Measurements from ENCODE around the gene ARID2.

Gene ARID2

GRCh38 chr12:45785315-45785714, 55.8 kb downstream of the ARID2 start:
- Histone ChIP-seq H3K4me1 (ENCODE audit: insufficient read depth, low read length, severe bottlenecking) (peaks cover 8% of the 10 kb centered on the region), H4K20me1 (ENCODE audit: insufficient read depth, low read length) (no peaks in the 10 kb centered on the region), H2AFZ (ENCODE audit: low read length) (no peak overlapping the region), H3K27ac (ENCODE audit: low read depth, low read length, poor library complexity, severe bottlenecking) (no peak overlapping the region), H3K9me3 (ENCODE audit: low read length) (no peaks in the 10 kb centered on the region), H3F3A (ENCODE audit: insufficient read depth, low read length) (no peaks in the 10 kb centered on the region; the same call in 1 of the 2 replicates), H3K4me2 (ENCODE audit: low read length) (no peak overlapping the region), H3K36me3 (ENCODE audit: insufficient read depth, low read length) (no peaks in the 10 kb centered on the region), H3K9ac (ENCODE audit: low read length) (no peak overlapping the region), H3K79me2 (ENCODE audit: insufficient read depth, low read length) (peaks cover 26% of the 10 kb centered on the region), H3K9me2 (ENCODE audit: low read depth, low read length) (no peaks in the 10 kb centered on the region), H3K4me3 (ENCODE audit: low read depth, low read length, poor library complexity, severe bottlenecking) (no peak overlapping the region), H3K27me3 (ENCODE audit: insufficient read depth, low read length) (no peaks in the 10 kb centered on the region)
- TF ChIP-seq CTCF (IDR thresholded peaks at IDR 0.05; ENCODE audit: low read length), result no peak
- TF ChIP-seq EZH2 (IDR thresholded peaks at IDR 0.05; ENCODE audit: borderline replicate concordance, low read length), result no peak

- no peak overlapping the region for H3K27ac ChIP-seq (ENCODE audit: low read depth, low read length, poor library complexity, severe bottlenecking)
- H3F3A ChIP-seq (ENCODE audit: insufficient read depth, low read length), result no peaks in the 10 kb centered on the region; the same call in 1 of the 2 replicates
- 0 out of 2 replicates have a peak, but pooled peaks cover 2% of the 10 kb centered on the region for H3K36me3 ChIP-seq (ENCODE audit: insufficient read depth, low read length)
- H4K20me1 ChIP-seq (ENCODE audit: insufficient read depth, low read length), result no peaks in the 10 kb centered on the region; the same call in 1 of the 2 replicates
- H3K4me1 ChIP-seq (ENCODE audit: insufficient read depth, low read length, severe bottlenecking), result peaks cover 8% of the 10 kb centered on the region
- H3K9me2 ChIP-seq (ENCODE audit: low read depth, low read length), result no peaks in the 10 kb centered on the region
- H3K4me2 ChIP-seq (ENCODE audit: low read length), result no peak overlapping the region
- H3K9ac ChIP-seq (ENCODE audit: low read length), result no peak overlapping the region
- TF ChIP-seq EZH2 (IDR thresholded peaks at IDR 0.05; ENCODE audit: borderline replicate concordance, low read length) (no peak), CTCF (IDR thresholded peaks at IDR 0.05; ENCODE audit: low read length) (no peak)
- H3K9me3 ChIP-seq (ENCODE audit: low read length), result no peaks in the 10 kb centered on the region
- no peak overlapping the region for H3K4me3 ChIP-seq (ENCODE audit: low read depth, low read length, poor library complexity, severe bottlenecking)
- H3K27me3 ChIP-seq (ENCODE audit: insufficient read depth, low read length), result no peaks in the 10 kb centered on the region
- no peak overlapping the region for H2AFZ ChIP-seq (ENCODE audit: low read length)
- peaks cover 47% of the 10 kb centered on the region for H3K79me2 ChIP-seq (ENCODE audit: insufficient read depth, low read length)
Observed at GRCh38 chr12:45789025-45789424, 59.5 kb downstream of the ARID2 start.

GRCh38 chr12:45794422-45794821, 64.9 kb downstream of the ARID2 start:
- Histone ChIP-seq H3K9ac (ENCODE audit: low read length) (no peak overlapping the region), H3K4me3 (ENCODE audit: low read depth, low read length, poor library complexity, severe bottlenecking) (no peak overlapping the region), H2AFZ (ENCODE audit: low read length) (no peak overlapping the region), H3K4me1 (ENCODE audit: insufficient read depth, low read length, severe bottlenecking) (no peaks in the 10 kb centered on the region), H3K4me2 (ENCODE audit: low read length) (no peak overlapping the region), H3K9me3 (ENCODE audit: low read length) (no peaks in the 10 kb centered on the region), H3K27me3 (ENCODE audit: insufficient read depth, low read length) (no peaks in the 10 kb centered on the region), H3K79me2 (ENCODE audit: insufficient read depth, low read length) (peaks cover 34% of the 10 kb centered on the region), H3K36me3 (ENCODE audit: insufficient read depth, low read length) (peaks cover 8% of the 10 kb centered on the region), H3F3A (ENCODE audit: insufficient read depth, low read length) (no peaks in the 10 kb centered on the region; the same call in 1 of the 2 replicates), H3K9me2 (ENCODE audit: low read depth, low read length) (no peaks in the 10 kb centered on the region), H3K27ac (ENCODE audit: low read depth, low read length, poor library complexity, severe bottlenecking) (no peak overlapping the region), H4K20me1 (ENCODE audit: insufficient read depth, low read length) (no peaks in the 10 kb centered on the region; the same call in 1 of the 2 replicates)
- TF ChIP-seq EZH2 (IDR thresholded peaks at IDR 0.05; ENCODE audit: borderline replicate concordance, low read length) (no peak), CTCF (IDR thresholded peaks at IDR 0.05; ENCODE audit: low read length) (no peak)

Measured in OCI-LY1 (cell line).